K562 (cell line): ENCODE measurements around the gene NUP50. TPM values are rescaled to one million over a fixed set of nuclear protein-coding genes. Genes with fewer than 3 reads are reported as not detected.

ENCODE experiments used
- FOXJ3 ChIP-seq: sonication (generic); formaldehyde crosslinking; IDR thresholded peaks from 2 replicates; pipeline ENCODE4 v1.4.0; 2020; ENCODE audit warnings: mild to moderate bottlenecking, missing genetic modification reagents
- GTF2A2 ChIP-seq: IDR thresholded peaks from 2 replicates; pipeline ENCODE4 v1.6.1; 2016; ENCODE audit warnings: mild to moderate bottlenecking, missing genetic modification characterization, missing compliant biosample characterization
- HMG20A ChIP-seq: fragments of 450-650 bp; formaldehyde crosslinking; conservative IDR thresholded peaks from 2 replicates; pipeline ENCODE4 v1.4.0; 2020; ENCODE audit warnings: mild to moderate bottlenecking, mixed read lengths
- MCM7 ChIP-seq, 2 experiments: fragments of 450-650 bp; IDR thresholded peaks; 2 replicates each; pipeline ENCODE4 v1.6.1; 2016 to 2018
- MYBL2 ChIP-seq, 2 experiments: fragments of 450-650 bp in 1 of 2; sonication (generic) in 1 of 2; formaldehyde crosslinking in 1 of 2; IDR thresholded peaks; 2 replicates each; pipeline versions ENCODE4 v1.6.1 to v1.8.1; 2017 to 2022; ENCODE audit warnings: borderline replicate concordance in 1 of 2, inconsistent platforms in 1 of 2, low read depth in 1 of 2, mild to moderate bottlenecking in 1 of 2, missing genetic modification reagents in 1 of 2, moderate library complexity in 1 of 2
- NFIC ChIP-seq: fragments of 450-650 bp; IDR thresholded peaks from 2 replicates; pipeline ENCODE4 v1.6.1; 2017; ENCODE audit warnings: mild to moderate bottlenecking, inconsistent platforms
- PHTF2 ChIP-seq: fragments of 250-450 bp; sonication (Bioruptor Pico); IDR thresholded peaks from 2 replicates; pipeline ENCODE4 v1.5.0; 2021; ENCODE audit warnings: mild to moderate bottlenecking
- POLR2G ChIP-seq: fragments of 200-400 bp; formaldehyde crosslinking; IDR thresholded peaks from 2 replicates; pipeline ENCODE4 v1.6.1; 2017; ENCODE audit warnings: low read depth, mild to moderate bottlenecking, antibody characterized with exemption, low read length, moderate library complexity
- ZBTB7A ChIP-seq: IDR thresholded peaks from 2 replicates; pipeline ENCODE4 v1.6.1; 2011; ENCODE audit warnings: low read depth, mild to moderate bottlenecking, low read length, moderate library complexity, borderline replicate concordance; ENCODE audit not compliant: control insufficient read depth
- ZNF24 ChIP-seq: fragments of 450-650 bp; IDR thresholded peaks from 2 replicates; pipeline ENCODE4 v1.6.1; 2016
- ZNF407 ChIP-seq: fragments of 450-650 bp; IDR thresholded peaks from 2 replicates; pipeline ENCODE4 v1.6.1; 2016; ENCODE audit warnings: low read depth
- polyA plus RNA-seq, 8 experiments: library from polyadenylated mRNA; depleted of rRNA in 4 of 8; stranded (reverse) in 5 of 8; unstranded in 3 of 8; fragments of >200 nt; fragmentation: Nextera tagmentation in 2 of 8; fragmentation: Illumina TruSeq in 1 of 8; extraction: Ambion mirVana in 2 of 8; extraction: Trizol in 1 of 8; gene quantifications; 2 replicates each; pipeline versions ENCODE4 v1.2.1 to v1.2.3, GENCODE V29; 2011 to 2014; ENCODE audit warnings: inconsistent platforms in 1 of 8, missing spikeins in 1 of 8
- total RNA-seq, 7 experiments: library from RNA; depleted of rRNA in 6 of 7; stranded (reverse); fragments of >200 nt in 6 of 7; fragmentation: Illumina TruSeq in 2 of 7; extraction: Trizol in 2 of 7; gene quantifications; 2 replicates each; pipeline versions ENCODE4 v1.2.1 to v1.2.3, GENCODE V29; 2011 to 2021; ENCODE audit warnings: low replicate concordance in 1 of 7

The NUP50 gene
- total and polyA plus RNA-seq, 9 of the 15 experiments (the other 6 are each of a cell fraction or from before 2014, with no cell fraction given), result 23.8 to 83.7 (median 55.3) TPM

GRCh38 chr22:45162531-45162930 is 1.2 kb upstream of the NUP50 start (continued):
- no peak for TF ChIP-seq ZNF407
- TF ChIP-seq ZNF24, result no peak
- TF ChIP-seq HMG20A (CRISPR knock-in tag), result no peak
- TF ChIP-seq MCM7 (IDR thresholded peaks at IDR 0.05), result no peak
- no peak for TF ChIP-seq PHTF2 (CRISPR knock-in tag)
- TF ChIP-seq MYBL2 (IDR thresholded peaks at IDR 0.05; ENCODE audit: low read depth), result no peak
- no peak for TF ChIP-seq MYBL2 (CRISPR knock-in tag; IDR thresholded peaks at IDR 0.05; ENCODE audit: borderline replicate concordance)
- TF ChIP-seq FOXJ3, result no peak
- TF ChIP-seq NFIC, result no peak
- TF ChIP-seq POLR2G, result no peak
- TF ChIP-seq GTF2A2 (tag), result no peak
- TF ChIP-seq ZBTB7A, result no peak
